GM11168 (cell line): ENCODE results near the gene RBM41.

ENCODE experiments used
- in situ Hi-C: fragments of 300-500 bp; cut with MboI; formaldehyde crosslinking; loops from one replicate; pipeline ENCODE4 v1.12.0; 2022; ENCODE audit warnings: low sequenced_read_pairs; ENCODE audit not compliant: unreplicated experiment

Gene RBM41

DNA sequence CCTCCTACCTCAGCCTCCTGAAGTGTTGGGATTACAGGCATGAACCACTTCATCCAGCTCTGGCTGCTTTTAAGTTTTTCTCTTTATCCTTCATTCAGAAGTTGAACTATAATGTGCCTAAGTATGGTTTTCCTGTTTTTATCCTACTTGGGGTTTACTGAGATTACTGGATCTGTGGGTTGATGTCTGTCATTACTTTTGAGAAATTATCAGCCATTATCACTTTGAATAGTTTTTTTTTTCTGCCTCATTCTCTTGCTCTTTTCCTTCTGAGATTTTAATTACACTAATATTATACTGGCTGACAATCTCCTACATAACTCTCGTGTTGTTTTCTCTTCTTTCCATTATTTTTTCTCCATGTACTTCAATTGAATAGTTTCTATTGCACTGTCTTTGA is 71.0 kb downstream of the RBM41 start:
- in situ Hi-C loops: no loop called here

DNA sequence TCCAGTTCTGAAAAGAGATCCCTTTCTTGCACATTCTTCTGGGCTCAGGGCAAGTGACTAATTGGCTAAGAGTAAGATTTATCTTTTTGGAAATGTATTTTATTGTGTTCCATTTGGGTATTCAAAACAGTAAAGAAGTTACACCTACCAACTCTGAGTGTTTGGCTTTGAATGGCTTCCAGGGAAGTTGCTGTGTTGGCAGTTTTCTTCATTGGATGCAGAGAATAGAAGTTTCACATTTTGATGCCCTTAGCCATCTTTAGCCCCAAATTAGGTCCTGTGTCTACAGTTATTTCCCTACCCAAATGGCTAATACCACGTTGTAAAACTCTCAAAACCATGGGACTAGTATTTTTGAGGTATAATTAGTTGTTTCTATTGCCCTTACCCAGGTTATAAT is 88.9 kb downstream of the RBM41 start:
- in situ Hi-C loops: no loop called here

DNA sequence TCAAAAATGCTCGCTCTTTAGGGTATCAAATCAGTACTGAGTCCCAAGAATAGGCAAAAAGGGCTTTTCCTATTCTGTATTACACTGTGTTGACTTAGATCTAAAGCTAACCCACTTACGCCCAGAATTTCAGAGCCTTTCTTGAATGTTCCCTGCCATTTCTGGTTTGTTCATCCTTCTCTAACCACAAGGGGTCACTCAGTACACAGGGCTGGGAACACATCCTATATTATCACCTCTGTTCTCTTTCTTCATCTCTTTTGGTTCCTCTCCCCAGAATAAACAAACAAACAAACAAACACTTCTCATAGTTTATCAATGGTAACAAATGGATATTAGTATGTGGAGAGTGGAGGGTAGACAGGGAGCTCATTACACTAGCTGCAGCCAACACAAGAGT is 93.1 kb downstream of the RBM41 start:
- in situ Hi-C loops: no loop called here

DNA sequence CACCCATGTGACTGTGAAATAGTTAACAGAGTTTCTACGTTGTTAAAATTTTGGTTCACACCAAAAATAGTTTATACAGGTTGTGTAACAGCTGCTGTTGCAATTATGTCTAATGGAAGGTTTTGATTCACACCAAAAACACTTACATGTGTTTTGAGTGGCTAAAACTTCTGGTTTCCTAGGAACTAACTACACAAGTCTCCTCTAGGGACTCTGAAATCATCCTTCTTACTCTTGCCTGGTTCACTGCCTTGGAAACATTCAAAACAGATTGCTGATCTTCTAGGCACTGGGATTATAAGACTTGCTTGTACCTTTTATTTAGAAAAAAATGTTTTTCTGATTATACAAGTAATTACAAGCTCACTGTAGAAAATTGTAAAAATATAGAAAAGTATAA is 103.7 kb downstream of the RBM41 start:
- in situ Hi-C loops: loop anchor here (25.0 kb wide), 1 partner anchor 422 kb away; the partner anchor contains the start of gene FRMPD3
